GM12891 (cell line): ENCODE data around the gene APLP2.

ENCODE experiments used
- POLR2A ChIP-seq: IDR thresholded peaks from 2 replicates; pipeline ENCODE4 v1.6.1; 2011; ENCODE audit warnings: low read depth, low read length, control low read depth
- POLR2AphosphoS5 ChIP-seq: IDR thresholded peaks from 2 replicates; pipeline ENCODE4 v1.6.1; 2011; ENCODE audit warnings: low read depth, low read length, control low read depth
- TAF1 ChIP-seq: IDR thresholded peaks from 2 replicates; pipeline ENCODE4 v1.6.1; 2011; ENCODE audit warnings: low read depth, low read length, control low read depth

GRCh38 chr11:130099356-130099755, 29.7 kb downstream of the APLP2 start:
- no peak for TF ChIP-seq POLR2A
- TF ChIP-seq TAF1 = no peak
- TF ChIP-seq POLR2AphosphoS5 = no peak
